HEK293 (cell line): ENCODE data around the gene ZNF471.

Experiments used
- CTCF ChIA-PET: fragments of 350-600 bp; formaldehyde crosslinking; extraction: SDS; loops from one replicate; lab custom pipeline; 2021; ENCODE audit warnings: antibody characterized with exemption; lab: Yijun Ruan, JAX
- POLR2A ChIA-PET: fragments of 300-600 bp; formaldehyde crosslinking; extraction: SDS; loops from one replicate; lab custom pipeline; 2020; ENCODE audit warnings: antibody characterized with exemption, inconsistent platforms; lab: Yijun Ruan, JAX
- H3K27ac ChIP-seq: fragments of 200-500 bp; sonication (Bioruptor generic); 2 replicates; pipeline ENCODE4 v1.5.1; 2014; ENCODE audit warnings: low read depth, low read length, control low read depth, inconsistent platforms; ENCODE audit errors: extremely low read depth
- H3K36me3 ChIP-seq, 2 experiments: fragments of 200-500 bp in 1 of 2; sonication (Bioruptor generic) in 1 of 2; 1 replicate in 1 of 2; 2 replicates in 1 of 2; pipeline ENCODE4 v1.5.1; 2014 to 2017; ENCODE audit warnings: inconsistent platforms in 2 of 2, low read length in 2 of 2; ENCODE audit not compliant: control insufficient read depth in 2 of 2, insufficient read depth in 1 of 2
- H3K4me1 ChIP-seq: fragments of 200-500 bp; sonication (Bioruptor generic); 2 replicates; pipeline ENCODE4 v1.5.1; 2014; ENCODE audit warnings: mild to moderate bottlenecking, low read length, inconsistent platforms; ENCODE audit not compliant: control insufficient read depth, insufficient read depth
- H3K4me3 ChIP-seq: 2 replicates; pipeline ENCODE4 v1.5.1; 2011; ENCODE audit warnings: low read depth, mild to moderate bottlenecking, control low read depth, low read length, moderate library complexity
- H3K9me3 ChIP-seq: fragments of 200-500 bp; sonication (Bioruptor generic); 2 replicates; pipeline ENCODE4 v1.5.1; 2014; ENCODE audit warnings: low read depth, low read length, inconsistent platforms; ENCODE audit not compliant: control insufficient read depth, insufficient read depth
- EGR2 ChIP-seq: fragments of 450-650 bp; formaldehyde crosslinking; IDR thresholded peaks from 2 replicates; pipeline ENCODE4 v1.5.1; 2016; ENCODE audit warnings: low read depth, missing biosample characterization, missing genetic modification characterization
- HOXA7 ChIP-seq: sonication (generic); formaldehyde crosslinking; IDR thresholded peaks from 2 replicates; pipeline ENCODE4 v1.8.1; 2022; ENCODE audit warnings: missing genetic modification reagents, borderline replicate concordance
- KLF7 ChIP-seq: fragments of 450-650 bp; formaldehyde crosslinking; IDR thresholded peaks from 2 replicates; pipeline ENCODE4 v1.5.1; 2016; ENCODE audit warnings: missing biosample characterization, missing genetic modification characterization, borderline replicate concordance
- PRDM1 ChIP-seq: fragments of 450-650 bp; formaldehyde crosslinking; IDR thresholded peaks from 2 replicates; pipeline ENCODE4; 2016; ENCODE audit warnings: missing biosample characterization, missing genetic modification characterization
- SETDB1 ChIP-seq: IDR thresholded peaks from one replicate; pipeline ENCODE4 v1.6.1; 2017; ENCODE audit warnings: mild to moderate bottlenecking, low read length, moderate library complexity, mixed read lengths; ENCODE audit not compliant: insufficient read length
- TRIM28 ChIP-seq: IDR thresholded peaks from 2 replicates; pipeline ENCODE4 v1.6.1; 2011; ENCODE audit warnings: low read length, control low read depth, borderline replicate concordance
- ZBTB17 ChIP-seq: fragments of 450-650 bp; formaldehyde crosslinking; IDR thresholded peaks from 2 replicates; pipeline ENCODE4 v1.5.1; 2016; ENCODE audit warnings: missing biosample characterization, missing genetic modification characterization
- ZBTB20 ChIP-seq: fragments of 450-650 bp; formaldehyde crosslinking; IDR thresholded peaks from 2 replicates; pipeline ENCODE4 v1.5.1; 2016; ENCODE audit warnings: missing biosample characterization, missing genetic modification characterization
- ZBTB21 ChIP-seq: fragments of 450-650 bp; formaldehyde crosslinking; IDR thresholded peaks from 2 replicates; pipeline ENCODE4 v1.5.1; 2017; ENCODE audit warnings: missing biosample characterization, missing genetic modification characterization
- ZNF174 ChIP-seq: fragments of 450-650 bp; formaldehyde crosslinking; IDR thresholded peaks from 2 replicates; pipeline ENCODE4 v1.5.0; 2017; ENCODE audit warnings: missing biosample characterization, mild to moderate bottlenecking, missing genetic modification characterization
- ZNF184 ChIP-seq: fragments of 450-650 bp; IDR thresholded peaks from 2 replicates; pipeline ENCODE4 v1.5.1; 2018; ENCODE audit warnings: missing biosample characterization, mild to moderate bottlenecking, missing genetic modification characterization
- ZNF23 ChIP-seq: fragments of 450-650 bp; formaldehyde crosslinking; IDR thresholded peaks from 2 replicates; pipeline ENCODE4 v1.5.1; 2016; ENCODE audit warnings: missing biosample characterization, missing genetic modification characterization, borderline replicate concordance
- ZNF274 ChIP-seq, 2 experiments: fragments of 200-500 bp in 1 of 2; fragments of 450-650 bp in 1 of 2; sonication (Bioruptor generic) in 1 of 2; formaldehyde crosslinking in 1 of 2; IDR thresholded peaks; 2 replicates each; pipeline versions ENCODE4 v1.5.1 to v1.6.1; 2014 to 2016; ENCODE audit warnings: borderline replicate concordance in 1 of 2, inconsistent platforms in 1 of 2, low read length in 1 of 2, missing biosample characterization in 1 of 2, missing genetic modification characterization in 1 of 2
- ZNF335 ChIP-seq: fragments of 450-650 bp; formaldehyde crosslinking; conservative IDR thresholded peaks from 2 replicates; pipeline ENCODE4 v1.5.1; 2016; ENCODE audit warnings: missing biosample characterization, missing genetic modification characterization
- ZNF624 ChIP-seq: fragments of 450-650 bp; formaldehyde crosslinking; IDR thresholded peaks from 2 replicates; pipeline ENCODE4 v1.5.1; 2017; ENCODE audit warnings: missing biosample characterization, missing genetic modification characterization
- ZNF747 ChIP-seq: fragments of 450-650 bp; formaldehyde crosslinking; IDR thresholded peaks from 2 replicates; pipeline ENCODE4 v1.5.1; 2016; ENCODE audit warnings: missing biosample characterization, missing genetic modification characterization
- ZNF76 ChIP-seq: fragments of 450-650 bp; formaldehyde crosslinking; IDR thresholded peaks from 2 replicates; pipeline ENCODE4; 2016; ENCODE audit warnings: low read depth, missing biosample characterization, missing genetic modification characterization, borderline replicate concordance
- ZNF785 ChIP-seq: fragments of 450-650 bp; formaldehyde crosslinking; IDR thresholded peaks from 2 replicates; pipeline ENCODE4 v1.5.1; 2016; ENCODE audit warnings: missing biosample characterization, missing genetic modification characterization
- ZSCAN16 ChIP-seq: fragments of 450-650 bp; formaldehyde crosslinking; IDR thresholded peaks from 2 replicates; pipeline ENCODE4 v1.5.1; 2016; ENCODE audit warnings: missing biosample characterization, missing genetic modification characterization
- TF ChIP-seq, protein P1 (sequence below): fragments of 450-650 bp; formaldehyde crosslinking; IDR thresholded peaks from 2 replicates; pipeline ENCODE4 v1.5.1; 2016; ENCODE audit warnings: missing biosample characterization, missing genetic modification characterization
- TF ChIP-seq, protein P2 (sequence below): fragments of 450-650 bp; formaldehyde crosslinking; optimal IDR thresholded peaks from 2 replicates; pipeline ENCODE3; 2016; ENCODE audit warnings: missing biosample characterization, mild to moderate bottlenecking, missing genetic modification characterization
- TF ChIP-seq, protein P3 (sequence below): fragments of 450-650 bp; formaldehyde crosslinking; IDR thresholded peaks from 2 replicates; pipeline ENCODE4 v1.5.1; 2016; ENCODE audit warnings: missing biosample characterization, missing genetic modification characterization

The ZNF471 gene

DNA sequence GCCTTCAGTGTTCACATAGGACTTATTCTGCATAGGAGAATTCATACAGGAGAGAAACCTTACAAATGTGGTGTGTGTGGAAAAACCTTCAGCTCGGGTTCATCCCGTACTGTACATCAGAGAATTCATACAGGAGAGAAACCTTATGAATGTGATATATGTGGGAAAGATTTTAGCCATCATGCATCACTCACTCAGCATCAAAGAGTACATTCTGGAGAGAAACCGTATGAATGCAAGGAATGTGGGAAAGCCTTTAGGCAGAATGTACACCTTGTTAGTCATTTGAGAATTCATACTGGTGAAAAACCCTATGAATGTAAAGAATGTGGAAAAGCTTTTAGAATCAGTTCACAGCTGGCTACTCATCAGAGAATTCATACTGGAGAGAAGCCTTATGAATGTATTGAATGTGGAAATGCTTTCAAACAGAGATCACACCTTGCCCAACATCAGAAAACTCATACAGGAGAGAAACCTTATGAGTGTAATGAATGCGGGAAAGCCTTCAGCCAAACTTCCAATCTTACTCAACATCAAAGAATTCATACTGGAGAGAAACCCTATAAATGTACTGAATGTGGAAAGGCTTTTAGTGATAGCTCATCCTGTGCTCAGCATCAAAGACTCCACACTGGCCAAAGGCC, 17.7 kb downstream of the ZNF471 start:
- H3K4me1 ChIP-seq: no peaks in the 10 kb centered on the region
- no peak overlapping the region for H3K4me3 ChIP-seq
- TF ChIP-seq ZBTB21 (tag by site-specific recombination): no peak
- peak; percentile 99 for TF ChIP-seq SETDB1
- no peak for TF ChIP-seq ZSCAN16 (tag by site-specific recombination)
- TF ChIP-seq, protein P1, sequence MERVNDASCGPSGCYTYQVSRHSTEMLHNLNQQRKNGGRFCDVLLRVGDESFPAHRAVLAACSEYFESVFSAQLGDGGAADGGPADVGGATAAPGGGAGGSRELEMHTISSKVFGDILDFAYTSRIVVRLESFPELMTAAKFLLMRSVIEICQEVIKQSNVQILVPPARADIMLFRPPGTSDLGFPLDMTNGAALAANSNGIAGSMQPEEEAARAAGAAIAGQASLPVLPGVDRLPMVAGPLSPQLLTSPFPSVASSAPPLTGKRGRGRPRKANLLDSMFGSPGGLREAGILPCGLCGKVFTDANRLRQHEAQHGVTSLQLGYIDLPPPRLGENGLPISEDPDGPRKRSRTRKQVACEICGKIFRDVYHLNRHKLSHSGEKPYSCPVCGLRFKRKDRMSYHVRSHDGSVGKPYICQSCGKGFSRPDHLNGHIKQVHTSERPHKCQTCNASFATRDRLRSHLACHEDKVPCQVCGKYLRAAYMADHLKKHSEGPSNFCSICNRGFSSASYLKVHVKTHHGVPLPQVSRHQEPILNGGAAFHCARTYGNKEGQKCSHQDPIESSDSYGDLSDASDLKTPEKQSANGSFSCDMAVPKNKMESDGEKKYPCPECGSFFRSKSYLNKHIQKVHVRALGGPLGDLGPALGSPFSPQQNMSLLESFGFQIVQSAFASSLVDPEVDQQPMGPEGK (tag by site-specific recombination): no peak
- peak; percentile 98 for TF ChIP-seq TRIM28
- TF ChIP-seq ZNF23 (tag by site-specific recombination): no peak
- TF ChIP-seq ZNF274 (IDR thresholded peaks at IDR 0.05; ENCODE audit: low read length): peak; percentile 76
- TF ChIP-seq ZNF274 (tag by site-specific recombination; IDR thresholded peaks at IDR 0.05; ENCODE audit: borderline replicate concordance): peak; percentile 88
- peaks cover 0 to under 1% of the 10 kb centered on the region in 2 experiments; a peak in 1 of 3 replicates for H3K36me3 ChIP-seq
- peaks cover 8% of the 10 kb centered on the region for H3K9me3 ChIP-seq
- CTCF ChIA-PET: no interaction called here
- no peak overlapping the region for H3K27ac ChIP-seq
- POLR2A ChIA-PET: no interaction called here

DNA sequence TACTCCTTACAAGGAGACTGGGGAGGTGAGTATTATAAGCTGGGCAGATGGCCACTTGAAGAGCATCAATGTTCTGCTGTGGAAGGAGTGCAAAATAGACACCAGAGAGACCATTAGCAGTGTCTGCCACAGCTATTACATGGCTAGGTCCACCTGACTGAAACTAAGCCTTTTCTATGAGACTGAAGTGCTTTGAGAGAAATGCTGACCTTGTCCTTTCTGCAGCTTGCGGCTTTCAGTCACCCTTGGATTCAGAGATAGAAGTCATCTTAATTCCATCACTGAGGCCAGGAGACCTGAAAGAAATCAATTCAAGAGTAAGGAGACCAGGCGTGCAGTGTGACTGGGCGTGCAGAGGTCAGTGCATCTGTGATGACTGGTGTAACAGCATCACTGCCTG, 29.8 kb downstream of the ZNF471 start:
- H3K36me3 ChIP-seq: peaks cover 10 to 27% of the 10 kb centered on the region in 2 experiments
- POLR2A ChIA-PET: interaction anchor here (1.2 kb wide), 1 partner anchor 9 kb away, joined by 3 read pairs; no protein-coding TSS in a partner anchor
- TF ChIP-seq, protein P2, sequence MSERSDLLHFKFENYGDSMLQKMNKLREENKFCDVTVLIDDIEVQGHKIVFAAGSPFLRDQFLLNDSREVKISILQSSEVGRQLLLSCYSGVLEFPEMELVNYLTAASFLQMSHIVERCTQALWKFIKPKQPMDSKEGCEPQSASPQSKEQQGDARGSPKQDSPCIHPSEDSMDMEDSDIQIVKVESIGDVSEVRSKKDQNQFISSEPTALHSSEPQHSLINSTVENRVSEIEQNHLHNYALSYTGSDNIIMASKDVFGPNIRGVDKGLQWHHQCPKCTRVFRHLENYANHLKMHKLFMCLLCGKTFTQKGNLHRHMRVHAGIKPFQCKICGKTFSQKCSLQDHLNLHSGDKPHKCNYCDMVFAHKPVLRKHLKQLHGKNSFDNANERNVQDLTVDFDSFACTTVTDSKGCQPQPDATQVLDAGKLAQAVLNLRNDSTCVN (tag by site-specific recombination): no peak
- TF ChIP-seq, all 188 proteins: peak for 0
- Histone ChIP-seq H3K9me3 (peaks cover 6% of the 10 kb centered on the region), H3K4me3 (no peak overlapping the region), H3K4me1 (0 out of 2 replicates have a peak, but pooled peaks cover 4% of the 10 kb centered on the region), H3K27ac (no peak overlapping the region)
- CTCF ChIA-PET: no interaction called here

DNA sequence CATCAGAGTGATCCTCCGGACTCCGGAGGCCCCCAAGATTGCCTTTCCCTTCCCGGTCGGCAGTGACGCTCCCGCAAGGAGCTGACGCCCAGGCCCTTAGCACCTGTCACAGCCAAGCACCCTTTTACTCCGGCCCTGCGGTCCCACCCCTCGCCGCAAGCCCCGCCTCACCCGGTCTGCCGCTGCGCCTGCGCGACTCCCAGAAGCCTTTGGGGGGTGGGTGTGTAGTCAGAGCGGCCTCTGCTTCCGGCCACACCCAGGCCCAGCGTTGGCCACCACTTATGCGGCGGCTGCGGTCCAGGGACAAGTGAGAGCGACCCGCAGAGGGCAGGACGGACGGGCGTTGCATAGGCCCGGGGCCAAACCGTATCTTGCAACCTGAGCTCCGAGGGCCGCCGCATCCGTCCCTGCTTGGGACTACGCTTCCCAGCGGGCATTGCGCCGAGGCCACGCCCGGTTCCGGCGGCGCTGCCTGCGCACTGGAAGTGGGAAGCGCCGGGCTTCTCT, 30.7 kb downstream of the ZNF471 start:
- peak overlapping the region; percentile 89 for H3K27ac ChIP-seq
- peaks cover 6% of the 10 kb centered on the region for H3K9me3 ChIP-seq
- H3K36me3 ChIP-seq: peaks cover 16 to 32% of the 10 kb centered on the region in 2 experiments
- peak overlapping the region; percentile 84 for H3K4me3 ChIP-seq
- 0 out of 2 replicates have a peak, but pooled peaks cover 4% of the 10 kb centered on the region for H3K4me1 ChIP-seq
- CTCF ChIA-PET: interaction anchor here (0.6 kb wide), 1 partner anchor 23 kb away, joined by 3 read pairs; no protein-coding TSS in a partner anchor
- POLR2A ChIA-PET: interaction anchor here (1.2 kb wide), 1 partner anchor 57 kb away, joined by 5 read pairs; the partner anchor contains the start of gene ZNF71
- TF ChIP-seq EGR2 (tag by site-specific recombination) (peak; percentile 43), HOXA7 (no peak), KLF7 (peak; percentile 100), ZNF785 (tag by site-specific recombination) (no peak), ZBTB17 (peak; percentile 37; the same call in 1 of the 2 replicates), PRDM1 (tag by site-specific recombination) (no peak), ZNF335 (tag by site-specific recombination) (peak; percentile 94), ZNF76 (tag by site-specific recombination) (peak; percentile 98), ZNF624 (tag by site-specific recombination) (no peak), ZNF747 (tag by site-specific recombination) (no peak), ZNF184 (tag by site-specific recombination) (no peak), ZBTB20 (tag by site-specific recombination) (peak; percentile 16; the same call in 1 of the 2 replicates), ZNF174 (tag by site-specific recombination) (no peak)
- TF ChIP-seq, protein P3, sequence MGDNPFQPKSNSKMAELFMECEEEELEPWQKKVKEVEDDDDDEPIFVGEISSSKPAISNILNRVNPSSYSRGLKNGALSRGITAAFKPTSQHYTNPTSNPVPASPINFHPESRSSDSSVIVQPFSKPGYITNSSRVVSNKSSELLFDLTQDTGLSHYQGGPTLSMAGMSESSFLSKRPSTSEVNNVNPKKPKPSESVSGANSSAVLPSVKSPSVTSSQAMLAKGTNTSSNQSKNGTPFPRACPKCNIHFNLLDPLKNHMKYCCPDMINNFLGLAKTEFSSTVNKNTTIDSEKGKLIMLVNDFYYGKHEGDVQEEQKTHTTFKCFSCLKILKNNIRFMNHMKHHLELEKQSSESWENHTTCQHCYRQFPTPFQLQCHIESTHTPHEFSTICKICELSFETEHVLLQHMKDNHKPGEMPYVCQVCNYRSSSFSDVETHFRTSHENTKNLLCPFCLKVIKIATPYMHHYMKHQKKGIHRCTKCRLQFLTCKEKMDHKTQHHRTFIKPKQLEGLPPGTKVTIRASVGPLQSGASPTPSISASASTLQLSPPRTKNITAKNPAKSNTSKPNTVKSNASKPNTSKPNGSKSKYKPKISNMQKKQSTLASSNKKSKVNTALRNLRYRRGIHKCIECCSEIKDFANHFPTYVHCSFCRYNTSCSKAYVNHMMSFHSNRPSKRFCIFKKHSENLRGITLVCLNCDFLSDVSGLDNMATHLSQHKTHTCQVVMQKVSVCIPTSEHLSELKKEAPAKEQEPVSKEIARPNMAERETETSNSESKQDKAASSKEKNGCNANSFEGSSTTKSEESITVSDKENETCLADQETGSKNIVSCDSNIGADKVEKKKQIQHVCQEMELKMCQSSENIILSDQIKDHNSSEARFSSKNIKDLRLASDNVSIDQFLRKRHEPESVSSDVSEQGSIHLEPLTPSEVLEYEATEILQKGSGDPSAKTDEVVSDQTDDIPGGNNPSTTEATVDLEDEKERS (tag by site-specific recombination): 0 out of 2 replicates have a peak, but pooled peaks have one; percentile 32
